K562 (cell line): Measurements from ENCODE around the gene DENND10. TPM values are rescaled to one million over a fixed set of nuclear protein-coding genes. Genes with fewer than 3 reads are reported as not detected.

ENCODE experiments used
- ARHGAP35 ChIP-seq: fragments of 450-650 bp; IDR thresholded peaks from 2 replicates; pipeline ENCODE4 v1.6.1; 2018; ENCODE audit not compliant: partially characterized antibody
- ATF7 ChIP-seq: fragments of 450-650 bp; IDR thresholded peaks from 2 replicates; pipeline ENCODE4 v1.7.1; 2014; ENCODE audit warnings: mild to moderate bottlenecking, moderate library complexity
- CCNT2 ChIP-seq: IDR thresholded peaks from 2 replicates; pipeline ENCODE4 v1.6.1; 2011; ENCODE audit warnings: borderline replicate concordance, low read depth, mild to moderate bottlenecking, moderate library complexity, mixed read lengths, low read length; ENCODE audit not compliant: insufficient read length; ENCODE audit errors: extremely low read depth
- E2F6 ChIP-seq, 2 experiments: IDR thresholded peaks; 2 replicates each; pipeline ENCODE4 v1.6.1; 2011; ENCODE audit warnings: borderline replicate concordance in 1 of 2, control low read depth in 1 of 2, low read depth in 1 of 2, low read length in 1 of 2, mild to moderate bottlenecking in 1 of 2, mixed read lengths in 1 of 2, moderate library complexity in 1 of 2; ENCODE audit not compliant: insufficient read depth in 1 of 2, insufficient read length in 1 of 2, poor library complexity in 1 of 2, severe bottlenecking in 1 of 2; ENCODE audit errors: extremely low read depth in 1 of 2
- GABPA ChIP-seq: fragments of 200-800 bp; sonication (Bioruptor generic); conservative IDR thresholded peaks from 2 replicates; pipeline ENCODE4 v1.6.1; 2016; ENCODE audit warnings: low read depth, missing genetic modification characterization, missing compliant biosample characterization
- ILK ChIP-seq: fragments of 450-650 bp; IDR thresholded peaks from 2 replicates; pipeline ENCODE4 v1.6.1; 2016; ENCODE audit warnings: missing genetic modification characterization, low read depth, mild to moderate bottlenecking, missing compliant biosample characterization, moderate library complexity, borderline replicate concordance
- L3MBTL2 ChIP-seq: fragments of 450-650 bp; IDR thresholded peaks from 2 replicates; pipeline ENCODE4 v1.6.1; 2016; ENCODE audit warnings: mild to moderate bottlenecking, moderate library complexity
- MEIS2 ChIP-seq: fragments of 450-650 bp; IDR thresholded peaks from 2 replicates; pipeline ENCODE4 v1.6.1; 2014; ENCODE audit warnings: mild to moderate bottlenecking; ENCODE audit not compliant: partially characterized antibody
- MXI1 ChIP-seq: IDR thresholded peaks from 2 replicates; pipeline ENCODE4 v1.6.1; 2011; ENCODE audit warnings: low read depth, mild to moderate bottlenecking, improper control_type of control experiment, low read length
- NBN ChIP-seq: fragments of 450-650 bp; IDR thresholded peaks from 2 replicates; pipeline ENCODE4 v1.6.1; 2016; ENCODE audit warnings: low read depth, mild to moderate bottlenecking
- NFATC3 ChIP-seq: fragments of 450-650 bp; IDR thresholded peaks from 2 replicates; pipeline ENCODE4 v1.6.1; 2017; ENCODE audit warnings: mild to moderate bottlenecking
- PHF21A ChIP-seq: fragments of 450-650 bp; IDR thresholded peaks from 2 replicates; pipeline ENCODE4 v1.6.1; 2017; ENCODE audit warnings: low read depth, borderline replicate concordance
- POLR3G ChIP-seq: IDR thresholded peaks from 2 replicates; pipeline ENCODE4 v1.6.1; 2011; ENCODE audit not compliant: insufficient read length, insufficient replicate concordance; ENCODE audit errors: extremely low read depth
- TAF15 ChIP-seq: fragments of 200-400 bp; formaldehyde crosslinking; IDR thresholded peaks from 2 replicates; pipeline ENCODE4 v1.6.1; 2017; ENCODE audit warnings: mild to moderate bottlenecking, low read depth, low read length, moderate library complexity
- TAF7 ChIP-seq: fragments of 450-650 bp; IDR thresholded peaks from 2 replicates; pipeline ENCODE4 v1.6.1; 2016; ENCODE audit warnings: missing genetic modification characterization, missing compliant biosample characterization
- ZBTB40 ChIP-seq, 2 experiments: fragments of 450-650 bp in 1 of 2; sonication (generic) in 1 of 2; formaldehyde crosslinking in 1 of 2; IDR thresholded peaks; 2 replicates each; pipeline versions ENCODE4 v1.7.1 to v1.9.0; 2016 to 2022; ENCODE audit warnings: inconsistent platforms in 1 of 2, mild to moderate bottlenecking in 1 of 2, missing genetic modification reagents in 1 of 2
- ZNF75A ChIP-seq: fragments of 450-650 bp; formaldehyde crosslinking; IDR thresholded peaks from 2 replicates; pipeline ENCODE4 v1.4.0; 2020; ENCODE audit warnings: mild to moderate bottlenecking
- polyA plus RNA-seq, 8 experiments: library from polyadenylated mRNA; depleted of rRNA in 4 of 8; stranded (reverse) in 5 of 8; unstranded in 3 of 8; fragments of >200 nt; fragmentation: Nextera tagmentation in 2 of 8; fragmentation: Illumina TruSeq in 1 of 8; extraction: Ambion mirVana in 2 of 8; extraction: Trizol in 1 of 8; gene quantifications; 2 replicates each; pipeline versions ENCODE4 v1.2.1 to v1.2.3, GENCODE V29; 2011 to 2014; ENCODE audit warnings: inconsistent platforms in 1 of 8, missing spikeins in 1 of 8
- total RNA-seq, 7 experiments: library from RNA; depleted of rRNA in 6 of 7; stranded (reverse); fragments of >200 nt in 6 of 7; fragmentation: Illumina TruSeq in 2 of 7; extraction: Trizol in 2 of 7; gene quantifications; 2 replicates each; pipeline versions ENCODE4 v1.2.1 to v1.2.3, GENCODE V29; 2011 to 2021; ENCODE audit warnings: low replicate concordance in 1 of 7

DENND10 gene
- total and polyA plus RNA-seq, 9 of the 15 experiments (the other 6 are each of a cell fraction or from before 2014, with no cell fraction given), result 9.4 to 20.0 (median 12.5) TPM

GRCh38 chr10:119178372-119179119 is 74.6 kb downstream of the DENND10 start, which contains the start of gene PRDX3 (continued):
- TF ChIP-seq ATF7 (peak; percentile 42; the same call in 1 of the 2 replicates), NBN (no peak), TAF15 (no peak), NFATC3 (no peak), ZBTB40 (IDR thresholded peaks at IDR 0.05) (peak; percentile 70), ZBTB40 (CRISPR knock-in tag; IDR thresholded peaks at IDR 0.05) (no peak), GABPA (tag) (peak; percentile 56), ARHGAP35 (no peak), E2F6 (IDR thresholded peaks at IDR 0.05; ENCODE audit: borderline replicate concordance in 1 of 2, extremely low read depth in 1 of 2, insufficient read depth in 1 of 2, insufficient read length in 1 of 2, low read depth in 1 of 2, low read length in 1 of 2, poor library complexity in 1 of 2, severe bottlenecking in 1 of 2) (peak in 1 of 2 experiments; percentile 23), PHF21A (no peak), POLR3G (no peak), ZNF75A (CRISPR knock-in tag) (no peak), MXI1 (peak; percentile 72), MEIS2 (peak; percentile 56), L3MBTL2 (0 out of 2 replicates have a peak, but pooled peaks have one; percentile 36), TAF7 (tag) (peak; percentile 87), ILK (tag) (no peak), CCNT2 (no peak)
